Left lung (tissue), 10 donors: ENCODE measurements around the gene BHMT. TPM values are rescaled to one million over a fixed set of nuclear protein-coding genes. Genes with fewer than 3 reads are reported as not detected.

Source experiments
- ATAC-seq: fragments of 200-7000 bp; cut with Tn5 transposase; one replicate; pipeline ENCODE4 v1.9.1; 2020; ENCODE audit warnings: moderate library complexity
- DNase-seq, 4 donors: peaks; one replicate each; pipeline ENCODE4 v3.0.0-alpha.2; 2013 to 2020
- H3K27ac ChIP-seq, 2 donors: fragments of 200-600 bp; sonication (generic) in 1 of 2; one replicate each; pipeline versions ENCODE4 v1.5.0 to v1.8.0; 2020 to 2021
- H3K27me3 ChIP-seq, 2 donors: fragments of 200-600 bp; sonication (generic) in 1 of 2; one replicate each; pipeline versions ENCODE4 v1.5.0 to v1.8.0; 2020 to 2021
- H3K36me3 ChIP-seq, 2 donors: fragments of 200-600 bp; sonication (generic) in 1 of 2; one replicate each; pipeline versions ENCODE4 v1.5.0 to v1.8.0; 2020 to 2021
- H3K4me1 ChIP-seq, 2 donors: fragments of 200-600 bp; one replicate each; pipeline ENCODE4 v1.8.0; 2021
- H3K4me3 ChIP-seq, 2 donors: fragments of 200-600 bp; sonication (generic) in 1 of 2; one replicate each; pipeline versions ENCODE4 v1.5.0 to v1.8.0; 2020 to 2021; ENCODE audit warnings: mild to moderate bottlenecking in 1 of 2
- H3K9me3 ChIP-seq, 2 donors: fragments of 200-600 bp; sonication (generic) in 1 of 2; one replicate each; pipeline versions ENCODE4 v1.5.0 to v1.8.0; 2020 to 2021
- CTCF ChIP-seq, 2 donors: fragments of 200-600 bp; sonication (generic) in 1 of 2; IDR thresholded peaks; one replicate each; pipeline versions ENCODE4 v1.5.0 to v1.8.0; 2021; ENCODE audit warnings: antibody characterized with exemption in 2 of 2
- intact Hi-C, 2 donors: fragments of 100-400 bp; cut with DNase I; formaldehyde crosslinking; loops; one replicate each; pipeline versions ENCODE4 v1.11.2 to v1.14.2; 2022
- polyA plus RNA-seq, 6 donors: library from polyadenylated mRNA; unstranded; fragments of 120-200 nt; gene quantifications; one replicate each; pipeline ENCODE4 v1.2.1, GENCODE V29; 2013; ENCODE audit not compliant: insufficient read length in 6 of 6
- total RNA-seq, 2 donors: library from RNA; stranded (reverse); fragmentation: NEBNext Ultra II Directional; extraction: Animal tissue kit (Norgen Biotek cat#: 25700); gene quantifications; one replicate each; pipeline ENCODE4 v1.2.1, GENCODE V29; 2021
- donor health status: DM: no; HTN: yes; CAD: no.
- donor health status: DM: no; HTN: no; CAD: no.

Gene BHMT
- total and polyA plus RNA-seq, 8 donors: 0.16 to 2.1 (median 0.90) TPM; not detected in 1

- ATAC-seq: no peak
- H3K36me3 ChIP-seq: no peaks in the 10 kb centered on the region
- H3K9me3 ChIP-seq: peaks cover 0 to 5% of the 10 kb centered on the region in 2 donors
- H3K4me3 ChIP-seq: no peak overlapping the region
- H3K27ac ChIP-seq: no peak overlapping the region
- intact Hi-C loops: no loop called here
- no peak for TF ChIP-seq CTCF (IDR thresholded peaks at IDR 0.05)
- peaks cover 0 to 9% of the 10 kb centered on the region in 2 donors for H3K27me3 ChIP-seq
- no peak for DNase-seq
- H3K4me1 ChIP-seq: no peaks in the 10 kb centered on the region
These were observed 37.0 kb upstream of the BHMT start for GRCh38 chr5:79074641-79075040.

GRCh38 chr5:79075646-79076426, 35.8 kb upstream of the BHMT start:
- intact Hi-C loops: no loop called here
- no peak for TF ChIP-seq CTCF (IDR thresholded peaks at IDR 0.05)
- Histone ChIP-seq H3K9me3 (peaks cover 0 to 5% of the 10 kb centered on the region in 2 donors), H3K4me1 (no peaks in the 10 kb centered on the region), H3K27ac (no peak overlapping the region), H3K4me3 (no peak overlapping the region), H3K27me3 (no peaks in the 10 kb centered on the region), H3K36me3 (no peaks in the 10 kb centered on the region)
- ATAC-seq (no peak), DNase-seq (no peak)

- no peaks in the 10 kb centered on the region for H3K27me3 ChIP-seq
- no peaks in the 10 kb centered on the region for H3K36me3 ChIP-seq
- TF ChIP-seq CTCF (IDR thresholded peaks at IDR 0.05): no peak
- DNase-seq: no peak
- H3K27ac ChIP-seq: no peak overlapping the region
- no peak for ATAC-seq
- H3K4me1 ChIP-seq: no peaks in the 10 kb centered on the region
- peaks cover 0 to 5% of the 10 kb centered on the region in 2 donors for H3K9me3 ChIP-seq
- no peak overlapping the region for H3K4me3 ChIP-seq
- intact Hi-C loops: no loop called here
These were observed 34.8 kb upstream of the BHMT start for GRCh38 chr5:79076819-79077218.

- H3K9me3 ChIP-seq: peaks cover 0 to 5% of the 10 kb centered on the region in 2 donors
- no peak for DNase-seq
- TF ChIP-seq CTCF (IDR thresholded peaks at IDR 0.05): no peak
- no peak overlapping the region for H3K27ac ChIP-seq
- intact Hi-C loops: no loop called here
- H3K36me3 ChIP-seq: no peaks in the 10 kb centered on the region
- no peak for ATAC-seq
- no peaks in the 10 kb centered on the region for H3K27me3 ChIP-seq
- no peak overlapping the region for H3K4me3 ChIP-seq
- no peaks in the 10 kb centered on the region for H3K4me1 ChIP-seq
These were observed 33.8 kb upstream of the BHMT start for GRCh38 chr5:79077680-79078365.

- H3K36me3 ChIP-seq: no peaks in the 10 kb centered on the region
- no peak for DNase-seq
- ATAC-seq: no peak
- H3K9me3 ChIP-seq: no peaks in the 10 kb centered on the region
- no peaks in the 10 kb centered on the region for H3K4me1 ChIP-seq
- no peak overlapping the region for H3K4me3 ChIP-seq
- no peaks in the 10 kb centered on the region for H3K27me3 ChIP-seq
- no peak for TF ChIP-seq CTCF (IDR thresholded peaks at IDR 0.05)
- intact Hi-C loops: no loop called here
- no peak overlapping the region for H3K27ac ChIP-seq
These were observed 30.8 kb upstream of the BHMT start for GRCh38 chr5:79080804-79081203.
